Measurements from ENCODE around the gene NID1.

NID1 gene

DNA sequence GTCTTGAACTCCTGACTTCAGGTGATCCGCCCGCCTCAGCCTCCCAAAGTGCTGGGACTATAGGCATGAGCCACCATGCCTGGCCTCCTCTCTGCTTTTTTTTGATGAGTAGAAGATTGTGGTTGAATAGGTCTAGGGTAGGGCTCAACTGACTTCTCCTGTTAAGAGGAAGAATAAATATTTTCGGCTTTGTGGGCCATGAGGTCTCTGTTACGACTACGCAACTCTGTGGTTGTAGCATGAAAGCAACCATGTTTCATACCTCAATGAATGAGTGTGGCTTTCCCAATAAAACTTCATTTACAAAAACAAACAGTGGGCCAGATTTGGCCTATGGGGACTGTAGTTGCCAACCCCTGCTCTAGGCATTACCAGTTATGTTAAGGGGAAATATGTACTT, 67.8 kb downstream of the NID1 start:
- Histone ChIP-seq H3K9me3 (ENCODE audit: control insufficient read depth, insufficient read depth, low read length) (no peaks in the 10 kb centered on the region), H3K4me1 (ENCODE audit: control insufficient read depth, insufficient read depth, low read length) (no peaks in the 10 kb centered on the region), H3K27me3 (ENCODE audit: control insufficient read depth, insufficient read depth, low read length) (no peaks in the 10 kb centered on the region), H3K27ac (ENCODE audit: low read length) (no peak overlapping the region), H3K36me3 (ENCODE audit: control insufficient read depth, insufficient read depth, low read length) (no peaks in the 10 kb centered on the region), H3K4me3 (ENCODE audit: low read length) (no peak overlapping the region)
- no peak for DNase-seq (ENCODE audit: low read depth, low spot score)
- no CpG with 5 or more reads among the region's 5 CpGs for WGBS (ENCODE audit: insufficient coverage, insufficient read length)

DNA sequence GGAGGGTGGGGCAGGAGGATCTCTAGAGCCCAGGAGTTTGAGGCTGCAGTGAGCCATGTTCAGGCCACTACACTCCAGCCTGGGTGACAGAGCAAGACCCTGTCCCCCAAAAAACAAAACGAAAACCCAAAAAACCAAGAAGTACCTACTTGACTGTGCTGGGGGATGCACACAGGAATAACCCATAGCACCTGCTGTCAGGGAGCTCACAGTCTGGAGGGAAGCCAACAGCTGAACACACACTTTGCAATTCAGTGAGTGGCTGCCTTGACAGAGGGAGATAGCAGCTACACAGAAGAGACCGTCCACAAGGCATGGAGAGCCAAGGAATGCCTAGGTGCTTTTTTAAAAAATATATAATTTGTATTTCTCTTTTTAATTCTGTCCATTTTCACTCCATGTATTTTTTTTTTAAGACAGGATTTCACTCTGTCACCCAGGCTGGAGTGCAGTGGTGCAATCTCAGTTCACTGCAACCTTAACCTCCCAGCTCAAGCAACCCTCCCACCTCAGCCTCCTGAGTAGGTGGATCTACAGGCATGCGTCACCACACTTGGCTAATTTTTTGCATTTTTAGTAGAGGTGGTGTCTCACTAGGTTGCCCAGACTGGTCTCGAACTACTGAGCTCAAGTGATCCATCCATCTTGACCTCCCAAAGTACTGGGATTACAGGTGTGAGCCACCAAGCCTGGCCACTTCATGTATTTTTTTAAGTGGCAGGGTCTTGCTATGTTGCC, 68.7 kb downstream of the NID1 start:
- no peak for DNase-seq (ENCODE audit: low read depth, low spot score)
- WGBS (ENCODE audit: insufficient coverage, insufficient read length), result no CpG with 5 or more reads among the region's 4 CpGs

DNA sequence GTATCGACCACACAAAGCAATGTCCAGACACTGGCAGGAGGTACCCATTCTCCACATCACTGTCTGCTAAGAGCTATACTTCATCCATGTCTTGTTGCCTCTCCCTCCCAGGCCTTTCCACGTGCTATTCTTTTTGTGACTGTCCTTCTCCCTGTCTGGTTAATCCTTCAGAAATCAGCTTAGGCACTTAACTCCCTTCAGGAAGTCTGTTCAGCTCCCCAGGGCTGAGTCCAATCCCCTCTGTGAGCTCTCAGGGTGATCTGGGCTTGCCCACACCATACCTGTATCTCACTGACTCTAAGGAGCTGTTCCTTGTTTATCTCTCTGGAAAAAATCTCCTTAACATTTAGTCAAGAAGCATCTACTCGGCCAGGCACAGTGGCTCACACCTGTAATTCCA, 69.4 kb downstream of the NID1 start:
- Histone ChIP-seq H3K36me3 (ENCODE audit: control insufficient read depth, insufficient read depth, low read length) (no peaks in the 10 kb centered on the region), H3K4me3 (ENCODE audit: low read length) (no peak overlapping the region), H3K27me3 (ENCODE audit: control insufficient read depth, insufficient read depth, low read length) (no peaks in the 10 kb centered on the region), H3K27ac (ENCODE audit: low read length) (no peak overlapping the region), H3K9me3 (ENCODE audit: control insufficient read depth, insufficient read depth, low read length) (no peaks in the 10 kb centered on the region), H3K4me1 (ENCODE audit: control insufficient read depth, insufficient read depth, low read length) (no peaks in the 10 kb centered on the region)
- DNase-seq (ENCODE audit: low read depth, low spot score), result no peak
- WGBS (ENCODE audit: insufficient coverage, insufficient read length), result no CpG with 5 or more reads among the region's 3 CpGs

More for the DNA sequence above, 68.7 kb downstream of the NID1 start:
- no peaks in the 10 kb centered on the region for H3K27me3 ChIP-seq (ENCODE audit: control insufficient read depth, insufficient read depth, low read length)
- H3K4me3 ChIP-seq (ENCODE audit: low read length), result no peak overlapping the region
- H3K27ac ChIP-seq (ENCODE audit: low read length), result no peak overlapping the region
- no peaks in the 10 kb centered on the region for H3K4me1 ChIP-seq (ENCODE audit: control insufficient read depth, insufficient read depth, low read length)
- H3K9me3 ChIP-seq (ENCODE audit: control insufficient read depth, insufficient read depth, low read length), result no peaks in the 10 kb centered on the region
- no peaks in the 10 kb centered on the region for H3K36me3 ChIP-seq (ENCODE audit: control insufficient read depth, insufficient read depth, low read length)

DNA sequence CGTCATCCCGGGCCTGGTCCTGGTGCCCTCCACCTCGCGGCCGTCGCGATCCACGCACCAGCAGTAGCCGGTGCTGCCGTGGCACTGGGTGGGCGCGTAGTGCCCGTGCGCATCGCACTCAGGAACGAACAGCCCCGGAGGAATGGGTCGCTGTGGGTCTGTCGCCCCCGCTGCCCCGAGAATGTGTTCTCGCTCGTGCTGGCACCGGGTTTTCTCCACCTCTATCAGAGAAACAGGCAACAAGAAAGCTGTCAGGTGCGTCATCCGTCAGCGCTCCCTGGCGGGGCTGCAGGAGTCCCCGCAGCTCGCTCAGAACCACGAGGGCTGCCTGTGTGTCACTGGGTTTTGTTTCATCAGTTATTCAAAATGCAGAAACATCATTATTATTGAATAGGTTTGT, 71.2 kb downstream of the NID1 start:
- Histone ChIP-seq H3K9me3 (ENCODE audit: control insufficient read depth, insufficient read depth, low read length) (peaks cover 2% of the 10 kb centered on the region; the same call in 1 of the 2 replicates), H3K4me3 (ENCODE audit: low read length) (no peak overlapping the region), H3K36me3 (ENCODE audit: control insufficient read depth, insufficient read depth, low read length) (no peaks in the 10 kb centered on the region), H3K27me3 (ENCODE audit: control insufficient read depth, insufficient read depth, low read length) (no peaks in the 10 kb centered on the region), H3K4me1 (ENCODE audit: control insufficient read depth, insufficient read depth, low read length) (no peaks in the 10 kb centered on the region), H3K27ac (ENCODE audit: low read length) (no peak overlapping the region)
- DNase-seq (ENCODE audit: low read depth, low spot score), result no peak
- no CpG with 5 or more reads among the region's 31 CpGs for WGBS (ENCODE audit: insufficient coverage, insufficient read length)

DNA sequence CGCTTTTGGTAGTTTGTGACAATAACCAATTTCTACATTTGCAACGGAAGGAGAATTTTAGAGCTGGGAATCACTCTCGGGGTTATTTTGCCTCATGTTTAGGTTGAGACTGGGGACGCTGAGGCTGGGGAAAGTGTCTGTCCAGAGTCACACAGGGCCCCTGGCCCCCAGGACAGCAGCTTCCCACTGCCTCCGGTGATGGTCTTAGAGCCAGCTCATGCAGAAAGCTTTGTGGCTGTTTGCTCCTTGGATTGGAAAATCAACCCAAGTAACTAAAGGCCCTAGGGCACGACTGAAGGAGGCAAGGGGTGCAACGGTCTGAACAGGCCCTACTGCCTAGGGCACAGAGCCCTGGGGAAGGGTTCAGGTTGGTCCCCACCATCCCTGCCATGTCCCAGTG, 72.0 kb downstream of the NID1 start:
- Histone ChIP-seq H3K27ac (ENCODE audit: low read length) (no peak overlapping the region), H3K4me3 (ENCODE audit: low read length) (no peak overlapping the region), H3K4me1 (ENCODE audit: control insufficient read depth, insufficient read depth, low read length) (no peaks in the 10 kb centered on the region), H3K36me3 (ENCODE audit: control insufficient read depth, insufficient read depth, low read length) (no peaks in the 10 kb centered on the region), H3K9me3 (ENCODE audit: control insufficient read depth, insufficient read depth, low read length) (peaks cover 2% of the 10 kb centered on the region; the same call in 1 of the 2 replicates), H3K27me3 (ENCODE audit: control insufficient read depth, insufficient read depth, low read length) (no peaks in the 10 kb centered on the region)
- WGBS (ENCODE audit: insufficient coverage, insufficient read length), result no CpG with 5 or more reads among the region's 7 CpGs
- no peak for DNase-seq (ENCODE audit: low read depth, low spot score)

DNA sequence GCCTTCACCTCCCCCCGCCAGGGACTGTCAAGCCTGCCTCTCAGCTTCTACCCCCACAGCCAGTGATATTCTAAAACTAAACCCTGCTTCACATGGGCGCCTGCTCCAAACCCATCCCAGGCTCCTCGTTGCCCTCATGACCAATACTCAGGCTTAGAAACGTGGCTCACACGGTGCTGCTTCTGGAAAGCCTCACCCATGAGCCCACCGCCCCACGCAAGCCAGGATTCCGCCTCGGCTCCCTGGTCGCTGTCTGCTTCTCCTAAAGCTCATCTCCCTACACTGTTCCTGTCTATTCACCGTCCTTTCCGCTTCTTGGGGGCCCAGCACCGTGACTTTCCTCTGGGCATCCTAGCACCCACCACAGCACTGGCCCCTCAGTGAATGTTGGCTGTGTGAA, 72.5 kb downstream of the NID1 start:
- Histone ChIP-seq H3K27ac (ENCODE audit: low read length) (no peak overlapping the region), H3K4me3 (ENCODE audit: low read length) (no peak overlapping the region), H3K9me3 (ENCODE audit: control insufficient read depth, insufficient read depth, low read length) (peaks cover 2% of the 10 kb centered on the region; the same call in 1 of the 2 replicates), H3K27me3 (ENCODE audit: control insufficient read depth, insufficient read depth, low read length) (no peaks in the 10 kb centered on the region), H3K4me1 (ENCODE audit: control insufficient read depth, insufficient read depth, low read length) (no peaks in the 10 kb centered on the region), H3K36me3 (ENCODE audit: control insufficient read depth, insufficient read depth, low read length) (no peaks in the 10 kb centered on the region)
- no peak for DNase-seq (ENCODE audit: low read depth, low spot score)
- WGBS (ENCODE audit: insufficient coverage, insufficient read length), result no CpG with 5 or more reads among the region's 13 CpGs

DNA sequence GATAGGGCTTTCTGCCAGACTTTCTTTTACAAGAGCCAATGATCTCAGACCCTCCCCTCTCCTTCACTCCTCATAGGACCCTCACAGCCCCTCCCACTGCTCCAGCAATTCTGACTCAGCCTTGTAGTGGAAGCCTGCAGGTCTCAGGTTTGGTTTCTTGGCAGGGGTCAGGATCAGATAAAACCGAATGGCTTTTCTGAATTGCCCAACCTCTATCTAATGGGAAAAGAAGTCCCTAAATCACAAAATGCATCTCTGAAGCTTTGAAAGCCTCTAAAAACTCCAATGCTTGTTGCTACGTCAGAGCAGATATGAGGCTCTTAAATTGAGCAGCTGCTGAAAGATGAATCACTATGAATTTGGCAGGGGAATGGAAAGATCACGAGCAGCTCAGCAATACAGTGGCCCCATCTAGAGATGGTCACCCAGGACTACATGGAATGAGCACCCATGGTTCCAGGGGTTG, 74.5 kb downstream of the NID1 start:
- Histone ChIP-seq H3K4me1 (ENCODE audit: control insufficient read depth, insufficient read depth, low read length) (no peaks in the 10 kb centered on the region), H3K9me3 (ENCODE audit: control insufficient read depth, insufficient read depth, low read length) (peaks cover 2% of the 10 kb centered on the region; the same call in 1 of the 2 replicates), H3K36me3 (ENCODE audit: control insufficient read depth, insufficient read depth, low read length) (no peaks in the 10 kb centered on the region), H3K27ac (ENCODE audit: low read length) (no peak overlapping the region), H3K4me3 (ENCODE audit: low read length) (no peak overlapping the region), H3K27me3 (ENCODE audit: control insufficient read depth, insufficient read depth, low read length) (no peaks in the 10 kb centered on the region)
- WGBS (ENCODE audit: insufficient coverage, insufficient read length), result no CpG with 5 or more reads among the region's 3 CpGs
- DNase-seq (ENCODE audit: low read depth, low spot score), result no peak

DNA sequence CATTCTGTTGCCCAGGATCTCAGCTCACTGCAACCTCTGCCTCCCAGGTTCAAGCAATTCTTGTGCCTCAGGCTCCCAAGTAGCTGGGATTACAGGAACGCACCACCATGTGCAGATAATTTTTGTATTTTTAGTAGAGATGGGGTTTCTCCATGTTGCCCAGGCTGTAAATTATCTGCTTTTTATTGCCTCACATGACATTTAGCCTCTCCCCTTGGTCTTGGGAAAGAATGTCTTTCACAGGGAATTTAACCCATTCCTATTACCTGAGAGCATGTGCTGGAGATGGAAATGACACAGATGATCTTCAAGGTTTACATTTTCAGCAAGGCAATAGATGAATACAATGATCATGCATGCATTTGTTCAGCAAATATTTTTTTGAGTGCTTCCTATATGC, 75.8 kb downstream of the NID1 start:
- Histone ChIP-seq H3K4me3 (ENCODE audit: low read length) (no peak overlapping the region), H3K36me3 (ENCODE audit: control insufficient read depth, insufficient read depth, low read length) (no peaks in the 10 kb centered on the region), H3K9me3 (ENCODE audit: control insufficient read depth, insufficient read depth, low read length) (peaks cover 2% of the 10 kb centered on the region; the same call in 1 of the 2 replicates), H3K27ac (ENCODE audit: low read length) (no peak overlapping the region), H3K4me1 (ENCODE audit: control insufficient read depth, insufficient read depth, low read length) (no peaks in the 10 kb centered on the region; the same call in 1 of the 2 replicates), H3K27me3 (ENCODE audit: control insufficient read depth, insufficient read depth, low read length) (no peaks in the 10 kb centered on the region)
- no peak for DNase-seq (ENCODE audit: low read depth, low spot score)
- WGBS (ENCODE audit: insufficient coverage, insufficient read length), result no CpG with 5 or more reads among the region's 1 CpG

DNA sequence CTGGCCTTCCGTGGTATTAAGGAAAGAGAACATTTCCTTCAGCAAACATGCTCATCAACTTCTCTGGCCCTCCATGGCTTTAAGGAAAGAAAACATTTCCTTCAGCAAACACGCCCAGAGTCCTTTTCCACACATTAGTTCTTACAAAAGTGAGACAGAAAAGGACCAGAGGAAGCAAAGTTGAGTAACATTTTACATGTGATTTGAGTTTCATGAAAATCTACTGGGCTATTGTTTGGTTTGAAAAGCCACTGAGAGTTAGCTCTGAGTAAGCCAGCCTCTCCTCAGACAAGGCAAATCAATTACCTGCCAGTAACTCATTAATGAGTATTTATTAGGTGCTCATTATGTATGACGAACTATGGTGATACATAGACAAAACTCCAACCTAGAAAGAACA, 78.0 kb downstream of the NID1 start:
- WGBS (ENCODE audit: insufficient coverage, insufficient read length), result no CpG with 5 or more reads among the region's 3 CpGs

DNA sequence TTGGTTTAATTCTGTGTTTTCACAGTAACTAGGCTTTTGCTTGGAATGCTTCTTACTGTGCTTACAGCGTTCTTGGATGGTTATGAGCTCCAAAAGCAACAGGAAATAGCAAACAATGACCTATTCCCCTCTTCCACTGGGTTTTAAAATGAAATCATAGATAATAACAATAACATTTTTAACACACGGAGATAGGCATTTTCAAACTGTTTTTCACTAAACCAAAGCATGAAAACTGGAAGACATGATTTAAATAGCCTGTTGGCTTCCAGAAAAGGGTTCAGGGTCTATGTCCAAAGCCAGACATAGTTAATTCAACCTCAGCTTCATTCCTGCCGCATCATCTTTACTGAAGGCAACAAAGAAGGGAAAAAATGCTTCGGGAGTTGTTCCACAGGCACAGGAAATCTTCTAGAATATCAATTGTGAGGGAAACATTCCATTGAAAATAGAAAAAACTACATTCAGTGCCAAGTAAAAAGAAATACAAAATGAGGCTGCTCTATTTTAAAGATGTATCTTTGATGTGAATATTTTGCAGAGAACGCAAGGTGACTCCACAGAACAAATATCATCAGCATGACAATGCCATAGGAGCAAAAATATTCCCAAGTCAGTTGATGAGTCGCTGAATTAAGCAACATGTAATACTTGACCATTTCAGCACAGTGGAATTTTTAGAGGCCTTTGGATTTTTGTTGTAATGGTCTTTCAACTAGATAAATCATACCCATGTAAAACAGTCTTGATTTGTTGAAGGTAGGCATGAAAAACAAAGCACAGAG, 80.7 kb downstream of the NID1 start:
- Histone ChIP-seq H3K27me3 (ENCODE audit: control insufficient read depth, insufficient read depth, low read length) (no peaks in the 10 kb centered on the region), H3K4me1 (ENCODE audit: control insufficient read depth, insufficient read depth, low read length) (no peaks in the 10 kb centered on the region; the same call in none of the 2 replicates), H3K4me3 (ENCODE audit: low read length) (no peak overlapping the region), H3K9me3 (ENCODE audit: control insufficient read depth, insufficient read depth, low read length) (no peaks in the 10 kb centered on the region), H3K27ac (ENCODE audit: low read length) (no peak overlapping the region), H3K36me3 (ENCODE audit: control insufficient read depth, insufficient read depth, low read length) (peaks cover 5% of the 10 kb centered on the region; the same call in 1 of the 2 replicates)
- no peak for DNase-seq (ENCODE audit: low read depth, low spot score)
- WGBS (ENCODE audit: insufficient coverage, insufficient read length), result no CpG with 5 or more reads among the region's 6 CpGs

More for the DNA sequence above, 78.0 kb downstream of the NID1 start:
- no peak overlapping the region for H3K27ac ChIP-seq (ENCODE audit: low read length)
- no peak overlapping the region for H3K4me3 ChIP-seq (ENCODE audit: low read length)
- no peak for DNase-seq (ENCODE audit: low read depth, low spot score)
- no peaks in the 10 kb centered on the region; the same call in 1 of the 2 replicates for H3K4me1 ChIP-seq (ENCODE audit: control insufficient read depth, insufficient read depth, low read length)
- no peaks in the 10 kb centered on the region for H3K36me3 ChIP-seq (ENCODE audit: control insufficient read depth, insufficient read depth, low read length)
- no peaks in the 10 kb centered on the region for H3K27me3 ChIP-seq (ENCODE audit: control insufficient read depth, insufficient read depth, low read length)
- H3K9me3 ChIP-seq (ENCODE audit: control insufficient read depth, insufficient read depth, low read length), result peaks cover 2% of the 10 kb centered on the region; the same call in 1 of the 2 replicates

All from iPS DF 6.9 (cell line).